Measurements from ENCODE around the gene TUBA1A. TPM values are rescaled to one million over a fixed set of nuclear protein-coding genes. Genes with fewer than 3 reads are reported as not detected.

The TUBA1A gene
- total and polyA plus RNA-seq, 3 donors from 2014 or later: 156 to 282 (median 269) TPM

- TF ChIP-seq CTCF (IDR thresholded peaks at IDR 0.05) (no peak), POLR2A (IDR thresholded peaks at IDR 0.05) (no peak)
- Histone ChIP-seq H3K27me3 (no peaks in the 10 kb centered on the region), H3K4me3 (no peak overlapping the region), H3K27ac (no peak overlapping the region), H3K4me1 (no peaks in the 10 kb centered on the region), H3K36me3 (ENCODE audit: low read depth, missing control alignments) (no peaks in the 10 kb centered on the region), H3K9me3 (no peaks in the 10 kb centered on the region)
- DNase-seq: no peak
- 78 to 80% methylated on average over 2 of the region's 2 CpGs for WGBS, 2 donors
- intact Hi-C loops (cut with DNase I; ENCODE audit: low total_unique reads): no loop called here
Observed at GRCh38 chr12:49160399-49160798, 28.5 kb downstream of the TUBA1A start.

GRCh38 chr12:49154221-49154620, 34.7 kb downstream of the TUBA1A start:
- H3K27me3 ChIP-seq: no peaks in the 10 kb centered on the region
- H3K4me3 ChIP-seq: no peak overlapping the region
- no peak for DNase-seq
- TF ChIP-seq POLR2A (IDR thresholded peaks at IDR 0.05) (no peak), CTCF (IDR thresholded peaks at IDR 0.05) (no peak)
- WGBS, 2 donors: 66 to 95% methylated on average over 3 of the region's 3 CpGs
- H3K27ac ChIP-seq: no peak overlapping the region
- no peaks in the 10 kb centered on the region for H3K36me3 ChIP-seq (ENCODE audit: low read depth, missing control alignments)
- H3K4me1 ChIP-seq: no peaks in the 10 kb centered on the region
- intact Hi-C loops (cut with DNase I; ENCODE audit: low total_unique reads): no loop called here
- no peaks in the 10 kb centered on the region for H3K9me3 ChIP-seq

- Histone ChIP-seq H3K4me1 (no peaks in the 10 kb centered on the region), H3K36me3 (ENCODE audit: low read depth, missing control alignments) (no peaks in the 10 kb centered on the region), H3K27ac (no peak overlapping the region), H3K9me3 (no peaks in the 10 kb centered on the region), H3K27me3 (no peaks in the 10 kb centered on the region), H3K4me3 (no peak overlapping the region)
- TF ChIP-seq POLR2A (IDR thresholded peaks at IDR 0.05): no peak
- no peak for TF ChIP-seq CTCF (IDR thresholded peaks at IDR 0.05)
- 94 to 98% methylated on average over 2 of the region's 2 CpGs for WGBS, 2 donors
- intact Hi-C loops (cut with DNase I; ENCODE audit: low total_unique reads): no loop called here
- DNase-seq: no peak
Observed at GRCh38 chr12:49147384-49147783, 41.5 kb downstream of the TUBA1A start.

GRCh38 chr12:49146406-49146805, 42.5 kb downstream of the TUBA1A start:
- Histone ChIP-seq H3K27ac (no peak overlapping the region), H3K9me3 (no peaks in the 10 kb centered on the region), H3K36me3 (ENCODE audit: low read depth, missing control alignments) (no peaks in the 10 kb centered on the region), H3K4me3 (no peak overlapping the region), H3K4me1 (no peaks in the 10 kb centered on the region), H3K27me3 (no peaks in the 10 kb centered on the region)
- no peak for TF ChIP-seq POLR2A (IDR thresholded peaks at IDR 0.05)
- TF ChIP-seq CTCF (IDR thresholded peaks at IDR 0.05): no peak
- 94 to 100% methylated on average over 1 of the region's 1 CpG for WGBS, 2 donors
- intact Hi-C loops (cut with DNase I; ENCODE audit: low total_unique reads): no loop called here
- DNase-seq: no peak

- no peak overlapping the region for H3K27ac ChIP-seq
- intact Hi-C loops (cut with DNase I; ENCODE audit: low total_unique reads): no loop called here
- no peak overlapping the region for H3K4me3 ChIP-seq
- no peaks in the 10 kb centered on the region for H3K9me3 ChIP-seq
- H3K36me3 ChIP-seq (ENCODE audit: low read depth, missing control alignments): no peaks in the 10 kb centered on the region
- 60 to 82% methylated on average over 2 of the region's 2 CpGs for WGBS, 2 donors
- H3K4me1 ChIP-seq: no peaks in the 10 kb centered on the region
- H3K27me3 ChIP-seq: no peaks in the 10 kb centered on the region
- no peak for TF ChIP-seq POLR2A (IDR thresholded peaks at IDR 0.05)
- no peak for TF ChIP-seq CTCF (IDR thresholded peaks at IDR 0.05)
- DNase-seq: no peak
Observed at GRCh38 chr12:49144384-49144783, 44.5 kb downstream of the TUBA1A start.
